HCT116 (cell line): ENCODE results near the gene LAMP5. TPM values are rescaled to one million over a fixed set of nuclear protein-coding genes. Genes with fewer than 3 reads are reported as not detected.

Experiments
- ATAC-seq: fragments of 200-7000 bp; cut with Tn5 transposase; 2 replicates; pipeline ENCODE4 v1.9.1; 2020; ENCODE audit warnings: mild to moderate bottlenecking, moderate library complexity
- BruUV-seq: library from RNA; stranded (reverse); fragments of 400-500 nt; replicated peaks from 2 replicates; lab custom pipeline; 2021; lab: Mats Ljungman, UMichigan
- CTCF ChIA-PET: fragments of 300-600 bp; sonication (Branson Sonifier 250); formaldehyde crosslinking; loops from one replicate; lab custom pipeline; 2021; ENCODE audit warnings: antibody characterized with exemption; lab: Charles Lee
- POLR2A ChIA-PET: fragments of 300-600, 350-600 bp; sonication (Branson Sonifier 250); formaldehyde crosslinking; loops from one replicate; lab custom pipeline; 2021; ENCODE audit warnings: antibody characterized with exemption; lab: Charles Lee
- RAD21 ChIA-PET, 2 experiments: fragments of 300-600 bp; sonication (Branson Sonifier 250); formaldehyde crosslinking; loops; one replicate each; lab custom pipeline; 2023; ENCODE audit warnings: low total read pairs in 2 of 2; ENCODE audit not compliant: uncharacterized antibody in 2 of 2, unreplicated experiment in 2 of 2, low non-redundant PET in 1 of 2; lab: Charles Lee
- DNase-seq: peaks from one replicate; pipeline ENCODE4 v3.0.0-alpha.2; 2010; ENCODE audit warnings: low read depth, low spot score
- H2AFZ ChIP-seq: fragments of 200-600 bp; shearing (Covaris generic), sonication (generic); 2 replicates; pipeline ENCODE4 v1.6.1; 2017; ENCODE audit warnings: low read depth, mixed run types, mixed read lengths, antibody characterized with exemption, low read length; ENCODE audit not compliant: poor library complexity, severe bottlenecking
- H3K27ac ChIP-seq: 2 replicates; pipeline ENCODE4 v1.5.1; 2012; ENCODE audit warnings: low read depth, low read length
- H3K27me3 ChIP-seq: fragments of 200-600 bp; sonication (generic); 2 replicates; pipeline ENCODE4 v1.6.1; 2016; ENCODE audit warnings: mixed run types, low read length, mixed read lengths; ENCODE audit not compliant: insufficient read depth
- H3K36me3 ChIP-seq, 2 experiments: fragments of 200-500 bp in 1 of 2; fragments of 200-600 bp in 1 of 2; sonication (Bioruptor generic) in 1 of 2; sonication (generic) in 1 of 2; 2 replicates each; pipeline versions ENCODE4 v1.5.1 to v1.6.1; 2014 to 2016; ENCODE audit warnings: low read length in 2 of 2, inconsistent platforms in 1 of 2, mixed read lengths in 1 of 2, mixed run types in 1 of 2; ENCODE audit not compliant: insufficient read depth in 2 of 2, control insufficient read depth in 1 of 2
- H3K4me1 ChIP-seq, 2 experiments: fragments of 200-600 bp in 1 of 2; sonication (generic) in 1 of 2; 2 replicates each; pipeline versions ENCODE4 v1.5.1 to v1.6.1; 2012 to 2017; ENCODE audit warnings: low read length in 2 of 2, inconsistent platforms in 1 of 2, mild to moderate bottlenecking in 1 of 2, mixed read lengths in 1 of 2, mixed run types in 1 of 2, moderate library complexity in 1 of 2; ENCODE audit not compliant: insufficient read depth in 2 of 2, control insufficient read depth in 1 of 2
- H3K4me2 ChIP-seq: fragments of 200-600 bp; sonication (generic); 2 replicates; pipeline ENCODE4 v1.6.1; 2017; ENCODE audit warnings: mixed run types, low read length, mixed read lengths
- H3K4me3 ChIP-seq, 2 experiments: fragments of 200-600 bp in 1 of 2; sonication (generic) in 1 of 2; replicated peaks in 1 of 2; 2 replicates each; pipeline ENCODE4 v1.5.1; 2011 to 2016; ENCODE audit warnings: low read length in 2 of 2, control low read depth in 1 of 2, low read depth in 1 of 2, mild to moderate bottlenecking in 1 of 2, mixed read lengths in 1 of 2, mixed run types in 1 of 2
- H3K79me2 ChIP-seq: fragments of 200-600 bp; sonication (generic); 2 replicates; pipeline ENCODE4 v1.6.1; 2017; ENCODE audit warnings: mild to moderate bottlenecking, mixed run types, low read length, moderate library complexity, mixed read lengths; ENCODE audit not compliant: insufficient read depth
- H3K9ac ChIP-seq: fragments of 200-600 bp; sonication (generic); 2 replicates; pipeline ENCODE4 v1.6.1; 2016; ENCODE audit warnings: low read length, mixed read lengths
- H3K9me2 ChIP-seq: fragments of 200-600 bp; sonication (generic), shearing (Covaris generic); 2 replicates; pipeline ENCODE4 v1.6.1; 2017; ENCODE audit warnings: mixed run types, mild to moderate bottlenecking, moderate library complexity; ENCODE audit not compliant: insufficient read depth
- H3K9me3 ChIP-seq, 2 experiments: fragments of 200-500 bp in 1 of 2; fragments of 200-600 bp in 1 of 2; sonication (Bioruptor generic) in 1 of 2; sonication (generic) in 1 of 2; 2 replicates each; pipeline ENCODE4 v1.6.1; 2014 to 2017; ENCODE audit warnings: low read length in 2 of 2, mixed read lengths in 2 of 2, inconsistent platforms in 1 of 2, low read depth in 1 of 2, mild to moderate bottlenecking in 1 of 2, mixed run types in 1 of 2, moderate library complexity in 1 of 2; ENCODE audit not compliant: control insufficient read depth in 1 of 2, insufficient read depth in 1 of 2
- H4K20me1 ChIP-seq: fragments of 200-600 bp; sonication (generic), shearing (Covaris generic); 2 replicates; pipeline ENCODE4 v1.6.1; 2017; ENCODE audit warnings: mixed run types, mild to moderate bottlenecking, moderate library complexity; ENCODE audit not compliant: insufficient read depth
- CBX3 ChIP-seq: IDR thresholded peaks from 2 replicates; pipeline ENCODE4 v1.6.1; 2012; ENCODE audit warnings: low read depth
- CEBPB ChIP-seq: IDR thresholded peaks from 2 replicates; pipeline ENCODE4 v1.6.1; 2012; ENCODE audit warnings: low read depth
- EGR1 ChIP-seq: IDR thresholded peaks from 2 replicates; pipeline ENCODE4 v1.6.1; 2012; ENCODE audit warnings: low read depth
- EZH2 ChIP-seq: fragments of 200-600 bp; sonication (generic); IDR thresholded peaks from 2 replicates; pipeline ENCODE4 v1.6.1; 2017; ENCODE audit warnings: antibody characterized with exemption, mixed run types
- EZH2phosphoT487 ChIP-seq: fragments of 200-600 bp; IDR thresholded peaks from 2 replicates; pipeline ENCODE4 v1.6.1; 2018; ENCODE audit warnings: antibody characterized with exemption, borderline replicate concordance
- JUND ChIP-seq: IDR thresholded peaks from 2 replicates; pipeline ENCODE4 v1.6.1; 2012
- POLR2A ChIP-seq: IDR thresholded peaks from 2 replicates; pipeline ENCODE4 v1.7.0; 2011; ENCODE audit warnings: borderline replicate concordance; ENCODE audit not compliant: insufficient read depth, insufficient read length; ENCODE audit errors: extremely low read depth
- SIN3A ChIP-seq: IDR thresholded peaks from 2 replicates; pipeline ENCODE4 v1.6.1; 2012; ENCODE audit warnings: low read depth
- SRF ChIP-seq: IDR thresholded peaks from 2 replicates; pipeline ENCODE4 v1.6.1; 2012; ENCODE audit warnings: low read depth
- ZFX ChIP-seq: fragments of 450-650 bp; IDR thresholded peaks from 2 replicates; pipeline ENCODE4 v1.6.1; 2017
- ZNF274 ChIP-seq: fragments of 200-500 bp; sonication (Bioruptor generic); IDR thresholded peaks from 2 replicates; pipeline ENCODE4 v1.6.1; 2014; ENCODE audit warnings: mild to moderate bottlenecking, low read depth, low read length, inconsistent platforms
- intact Hi-C: fragments of 100-400 bp; cut with micrococcal nuclease; formaldehyde crosslinking; loops from 2 replicates; pipeline ENCODE4 v1.10.0; 2022
- total RNA-seq: library from RNA; stranded (reverse); gene quantifications from one replicate; pipeline ENCODE4 v1.2.1, GENCODE V29; 2021; ENCODE audit not compliant: unreplicated experiment
- TF ChIP-seq, protein P1 (sequence below): IDR thresholded peaks from 2 replicates; pipeline ENCODE4 v1.6.1; 2012
- TF ChIP-seq, protein P2 (sequence below): IDR thresholded peaks from 2 replicates; pipeline ENCODE4 v1.6.1; 2012; ENCODE audit warnings: low read depth
- TF ChIP-seq, protein P3 (sequence below): IDR thresholded peaks from 2 replicates; pipeline ENCODE4 v1.6.1; 2011; ENCODE audit warnings: mild to moderate bottlenecking, low read length, moderate library complexity; ENCODE audit not compliant: insufficient replicate concordance; ENCODE audit errors: extremely low read depth
- TF ChIP-seq, protein P4 (sequence below): IDR thresholded peaks from 2 replicates; pipeline ENCODE4 v1.6.1; 2012
- TF ChIP-seq, protein P5 (sequence below), 3 experiments: fragments of 200-600 bp in 1 of 3; sonication (generic) in 1 of 3; IDR thresholded peaks in 2 of 3; conservative IDR thresholded peaks in 1 of 3; 2 replicates each; pipeline ENCODE4 v1.5.1; 2012 to 2017; ENCODE audit warnings: low read depth in 2 of 3, low read length in 2 of 3, antibody characterized with exemption in 1 of 3, borderline replicate concordance in 1 of 3, control low read depth in 1 of 3, mild to moderate bottlenecking in 1 of 3, mixed read lengths in 1 of 3, mixed run types in 1 of 3, moderate library complexity in 1 of 3; ENCODE audit not compliant: insufficient read depth in 1 of 3

The LAMP5 gene
- total RNA-seq, 1 experiment from 2014 or later = not detected

DNA sequence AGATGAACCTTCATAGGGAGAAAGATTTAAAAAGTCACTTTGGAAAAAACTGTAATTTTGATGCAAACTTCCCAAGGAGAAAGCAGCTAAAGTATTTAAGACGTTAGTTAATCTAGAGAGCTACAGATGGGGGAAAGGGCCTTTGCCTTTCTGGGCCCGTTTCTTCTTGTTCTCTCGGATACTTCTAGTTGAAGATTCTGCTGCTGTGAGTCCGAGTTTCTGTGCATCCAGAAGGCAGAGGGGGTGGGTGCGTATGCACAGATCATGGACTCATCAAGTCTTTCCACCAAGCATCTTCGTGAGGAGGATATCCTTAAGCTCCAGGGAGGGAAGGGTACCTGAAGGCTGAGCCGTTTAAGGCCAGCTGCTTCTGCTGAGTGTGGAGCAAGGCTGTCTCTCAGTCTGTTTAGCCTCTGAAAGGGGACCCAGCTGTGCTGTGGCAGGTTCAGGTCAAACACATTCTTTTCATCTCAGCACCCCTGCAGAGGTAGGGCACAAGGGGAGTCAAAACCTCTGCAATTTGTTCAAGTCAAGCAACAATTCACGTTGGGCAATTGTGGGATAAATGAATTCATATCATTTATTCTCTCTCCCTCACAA lies 4.3 kb downstream of the LAMP5 start (continued):
- TF ChIP-seq, protein P1, sequence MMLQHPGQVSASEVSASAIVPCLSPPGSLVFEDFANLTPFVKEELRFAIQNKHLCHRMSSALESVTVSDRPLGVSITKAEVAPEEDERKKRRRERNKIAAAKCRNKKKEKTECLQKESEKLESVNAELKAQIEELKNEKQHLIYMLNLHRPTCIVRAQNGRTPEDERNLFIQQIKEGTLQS = no peak
- TF ChIP-seq, protein P2, sequence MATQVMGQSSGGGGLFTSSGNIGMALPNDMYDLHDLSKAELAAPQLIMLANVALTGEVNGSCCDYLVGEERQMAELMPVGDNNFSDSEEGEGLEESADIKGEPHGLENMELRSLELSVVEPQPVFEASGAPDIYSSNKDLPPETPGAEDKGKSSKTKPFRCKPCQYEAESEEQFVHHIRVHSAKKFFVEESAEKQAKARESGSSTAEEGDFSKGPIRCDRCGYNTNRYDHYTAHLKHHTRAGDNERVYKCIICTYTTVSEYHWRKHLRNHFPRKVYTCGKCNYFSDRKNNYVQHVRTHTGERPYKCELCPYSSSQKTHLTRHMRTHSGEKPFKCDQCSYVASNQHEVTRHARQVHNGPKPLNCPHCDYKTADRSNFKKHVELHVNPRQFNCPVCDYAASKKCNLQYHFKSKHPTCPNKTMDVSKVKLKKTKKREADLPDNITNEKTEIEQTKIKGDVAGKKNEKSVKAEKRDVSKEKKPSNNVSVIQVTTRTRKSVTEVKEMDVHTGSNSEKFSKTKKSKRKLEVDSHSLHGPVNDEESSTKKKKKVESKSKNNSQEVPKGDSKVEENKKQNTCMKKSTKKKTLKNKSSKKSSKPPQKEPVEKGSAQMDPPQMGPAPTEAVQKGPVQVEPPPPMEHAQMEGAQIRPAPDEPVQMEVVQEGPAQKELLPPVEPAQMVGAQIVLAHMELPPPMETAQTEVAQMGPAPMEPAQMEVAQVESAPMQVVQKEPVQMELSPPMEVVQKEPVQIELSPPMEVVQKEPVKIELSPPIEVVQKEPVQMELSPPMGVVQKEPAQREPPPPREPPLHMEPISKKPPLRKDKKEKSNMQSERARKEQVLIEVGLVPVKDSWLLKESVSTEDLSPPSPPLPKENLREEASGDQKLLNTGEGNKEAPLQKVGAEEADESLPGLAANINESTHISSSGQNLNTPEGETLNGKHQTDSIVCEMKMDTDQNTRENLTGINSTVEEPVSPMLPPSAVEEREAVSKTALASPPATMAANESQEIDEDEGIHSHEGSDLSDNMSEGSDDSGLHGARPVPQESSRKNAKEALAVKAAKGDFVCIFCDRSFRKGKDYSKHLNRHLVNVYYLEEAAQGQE = no peak
- TF ChIP-seq EZH2 = no peak
- TF ChIP-seq, protein P3, sequence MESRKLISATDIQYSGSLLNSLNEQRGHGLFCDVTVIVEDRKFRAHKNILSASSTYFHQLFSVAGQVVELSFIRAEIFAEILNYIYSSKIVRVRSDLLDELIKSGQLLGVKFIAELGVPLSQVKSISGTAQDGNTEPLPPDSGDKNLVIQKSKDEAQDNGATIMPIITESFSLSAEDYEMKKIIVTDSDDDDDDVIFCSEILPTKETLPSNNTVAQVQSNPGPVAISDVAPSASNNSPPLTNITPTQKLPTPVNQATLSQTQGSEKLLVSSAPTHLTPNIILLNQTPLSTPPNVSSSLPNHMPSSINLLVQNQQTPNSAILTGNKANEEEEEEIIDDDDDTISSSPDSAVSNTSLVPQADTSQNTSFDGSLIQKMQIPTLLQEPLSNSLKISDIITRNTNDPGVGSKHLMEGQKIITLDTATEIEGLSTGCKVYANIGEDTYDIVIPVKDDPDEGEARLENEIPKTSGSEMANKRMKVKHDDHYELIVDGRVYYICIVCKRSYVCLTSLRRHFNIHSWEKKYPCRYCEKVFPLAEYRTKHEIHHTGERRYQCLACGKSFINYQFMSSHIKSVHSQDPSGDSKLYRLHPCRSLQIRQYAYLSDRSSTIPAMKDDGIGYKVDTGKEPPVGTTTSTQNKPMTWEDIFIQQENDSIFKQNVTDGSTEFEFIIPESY = no peak
- TF ChIP-seq EGR1 = no peak
- TF ChIP-seq CBX3 = no peak
- TF ChIP-seq CEBPB = no peak

DNA sequence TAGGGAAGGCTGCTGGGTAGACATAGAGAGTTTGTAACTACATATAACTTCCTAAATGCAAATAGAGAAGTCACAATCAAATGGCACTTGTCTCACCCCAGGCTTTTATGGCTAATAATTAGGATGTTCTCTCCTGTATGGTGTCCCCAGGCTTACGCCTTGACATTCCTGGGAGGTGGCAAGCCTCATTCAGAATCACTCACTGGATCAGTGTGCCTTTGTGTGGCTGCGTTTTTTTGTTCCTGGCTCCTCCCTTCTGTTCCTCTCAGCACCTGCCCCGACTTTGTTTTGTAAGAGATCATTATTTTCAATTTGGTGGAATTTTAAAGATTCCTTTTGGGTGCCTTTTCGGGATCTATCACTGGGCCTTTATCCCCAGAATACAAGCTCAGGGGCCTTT lies 5.7 kb downstream of the LAMP5 start:
- CTCF ChIA-PET = no interaction called here
- Histone ChIP-seq H3K9ac (no peak overlapping the region), H3K9me3 (no peaks in the 10 kb centered on the region), H3K4me3 (no peak overlapping the region), H3K4me1 (0 out of 4 replicates have a peak, but pooled peaks cover 2 to 8% of the 10 kb centered on the region in 2 experiments), H3K4me2 (no peak overlapping the region), H3K27me3 (peaks cover 37% of the 10 kb centered on the region), H3K79me2 (no peaks in the 10 kb centered on the region), H3K9me2 (no peaks in the 10 kb centered on the region), H2AFZ (no peak overlapping the region), H3K36me3 (no peaks in the 10 kb centered on the region), H4K20me1 (no peaks in the 10 kb centered on the region), H3K27ac (no peak overlapping the region)
- POLR2A ChIA-PET = no interaction called here
- BruUV-seq = no TSS peak
- no peak for DNase-seq
- RAD21 ChIA-PET = no interaction called here
- intact Hi-C loops = no loop called here
- no peak for ATAC-seq
- no peak for TF ChIP-seq EZH2
- no peak for TF ChIP-seq ZFX
- TF ChIP-seq JUND = no peak
- TF ChIP-seq, protein P4, sequence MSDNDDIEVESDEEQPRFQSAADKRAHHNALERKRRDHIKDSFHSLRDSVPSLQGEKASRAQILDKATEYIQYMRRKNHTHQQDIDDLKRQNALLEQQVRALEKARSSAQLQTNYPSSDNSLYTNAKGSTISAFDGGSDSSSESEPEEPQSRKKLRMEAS = no peak
- TF ChIP-seq EZH2phosphoT487 = no peak
- TF ChIP-seq ZNF274 = no peak
- no peak for TF ChIP-seq EGR1
- no peak for TF ChIP-seq CBX3
- TF ChIP-seq SIN3A = no peak
- TF ChIP-seq, protein P5, sequence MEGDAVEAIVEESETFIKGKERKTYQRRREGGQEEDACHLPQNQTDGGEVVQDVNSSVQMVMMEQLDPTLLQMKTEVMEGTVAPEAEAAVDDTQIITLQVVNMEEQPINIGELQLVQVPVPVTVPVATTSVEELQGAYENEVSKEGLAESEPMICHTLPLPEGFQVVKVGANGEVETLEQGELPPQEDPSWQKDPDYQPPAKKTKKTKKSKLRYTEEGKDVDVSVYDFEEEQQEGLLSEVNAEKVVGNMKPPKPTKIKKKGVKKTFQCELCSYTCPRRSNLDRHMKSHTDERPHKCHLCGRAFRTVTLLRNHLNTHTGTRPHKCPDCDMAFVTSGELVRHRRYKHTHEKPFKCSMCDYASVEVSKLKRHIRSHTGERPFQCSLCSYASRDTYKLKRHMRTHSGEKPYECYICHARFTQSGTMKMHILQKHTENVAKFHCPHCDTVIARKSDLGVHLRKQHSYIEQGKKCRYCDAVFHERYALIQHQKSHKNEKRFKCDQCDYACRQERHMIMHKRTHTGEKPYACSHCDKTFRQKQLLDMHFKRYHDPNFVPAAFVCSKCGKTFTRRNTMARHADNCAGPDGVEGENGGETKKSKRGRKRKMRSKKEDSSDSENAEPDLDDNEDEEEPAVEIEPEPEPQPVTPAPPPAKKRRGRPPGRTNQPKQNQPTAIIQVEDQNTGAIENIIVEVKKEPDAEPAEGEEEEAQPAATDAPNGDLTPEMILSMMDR (IDR thresholded peaks at IDR 0.05 in 2 of 3, conservative IDR thresholded peaks at IDR 0.05 in 1 of 3; ENCODE audit: borderline replicate concordance in 1 of 3, insufficient read depth in 1 of 3, low read depth in 2 of 3, low read length in 2 of 3) = no peak
- no peak for TF ChIP-seq SRF
- TF ChIP-seq POLR2A = no peak
